ENCODE results near the gene RAB17.

The RAB17 gene

GRCh38 chr2:237575869-237576862 lies 14.4 kb downstream of the RAB17 start:
- DNase-seq = no peak

DNA sequence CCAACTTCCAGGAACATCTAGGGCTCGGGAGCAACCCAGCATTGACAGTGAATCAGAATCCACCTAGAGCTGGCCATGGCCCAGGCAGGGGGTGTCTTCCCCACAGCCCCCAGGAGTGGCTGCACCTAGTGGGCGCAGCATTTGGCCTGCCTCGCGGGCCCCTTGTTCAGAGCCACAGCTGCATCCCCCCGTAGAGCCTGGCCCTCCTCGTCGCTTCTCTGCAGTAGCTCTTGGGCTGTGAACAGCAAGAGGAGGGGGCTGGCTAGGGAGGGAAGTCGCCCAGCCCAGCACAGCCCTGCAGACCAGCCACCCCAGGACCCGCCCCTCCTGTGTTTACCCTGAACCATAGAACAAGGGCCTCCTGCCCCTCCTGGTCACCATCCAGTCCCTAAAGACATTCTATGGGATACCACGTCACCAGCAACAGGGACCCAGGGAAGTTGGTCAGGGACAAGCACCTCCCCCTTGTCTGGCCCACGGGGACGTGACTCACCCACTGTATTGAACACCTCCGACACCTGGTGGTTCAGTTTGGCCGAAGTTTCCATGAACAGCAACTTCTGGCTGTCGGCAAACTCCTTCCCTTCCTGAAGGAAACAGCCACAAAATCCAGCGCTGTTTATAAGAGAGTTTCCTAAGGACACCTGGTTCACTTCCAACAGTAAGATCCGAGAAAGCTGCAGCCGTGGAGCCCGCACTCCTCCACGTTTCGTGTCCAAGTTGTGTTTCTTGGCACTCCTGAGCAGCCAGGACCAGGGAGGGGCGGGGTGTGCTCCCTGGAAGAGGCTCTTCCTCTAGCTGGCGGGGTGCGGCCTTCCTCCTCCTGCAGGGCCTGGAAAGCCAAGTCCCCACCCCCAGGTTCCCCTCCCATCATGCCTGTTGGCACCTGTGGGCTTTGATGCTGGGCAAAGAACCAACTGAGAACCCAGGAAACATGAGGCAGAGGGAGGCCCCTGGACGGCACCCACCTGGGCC lies 15.4 kb downstream of the RAB17 start:
- DNase-seq = no peak

DNA sequence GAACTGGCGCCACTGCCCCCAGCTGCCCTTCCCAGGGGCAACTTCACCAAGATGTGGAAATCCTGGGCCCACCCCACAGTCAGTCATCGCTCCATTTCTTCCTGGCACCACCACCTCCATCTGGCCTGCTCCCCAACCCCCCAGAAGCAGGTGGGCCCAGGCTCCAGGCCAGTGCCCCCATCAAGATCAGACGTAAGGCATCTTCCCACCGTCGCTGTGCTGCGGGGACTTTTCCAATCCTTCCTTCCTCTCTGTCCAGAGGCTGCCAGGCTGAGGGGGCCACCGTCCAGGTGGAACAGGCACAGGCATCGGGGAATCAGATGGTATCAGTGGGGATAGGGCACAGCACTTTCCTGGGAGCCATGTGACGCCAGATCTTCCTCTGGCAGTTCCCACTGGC lies 16.1 kb downstream of the RAB17 start:
- DNase-seq = no peak

GRCh38 chr2:237573721-237574415 lies 16.7 kb downstream of the RAB17 start:
- no peak for DNase-seq

DNA sequence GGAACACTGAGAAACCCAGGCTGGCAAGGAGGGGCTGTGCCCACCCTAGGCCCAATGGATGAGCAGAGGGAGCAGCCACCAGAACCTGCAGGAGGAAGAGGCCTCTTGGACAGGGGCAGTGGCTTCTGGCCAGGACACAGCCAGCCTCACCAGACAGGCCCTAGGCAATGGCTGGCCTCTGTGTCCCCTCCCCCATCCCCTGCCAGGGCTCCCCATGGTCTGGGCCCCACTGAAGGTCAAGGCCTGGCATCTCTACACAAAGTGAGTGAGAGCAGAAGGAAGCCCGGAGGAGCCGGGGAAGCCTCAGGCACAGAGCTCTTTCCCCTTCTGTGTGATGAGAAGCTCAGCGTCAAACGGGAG lies 17.8 kb downstream of the RAB17 start:
- no peak for DNase-seq

DNA sequence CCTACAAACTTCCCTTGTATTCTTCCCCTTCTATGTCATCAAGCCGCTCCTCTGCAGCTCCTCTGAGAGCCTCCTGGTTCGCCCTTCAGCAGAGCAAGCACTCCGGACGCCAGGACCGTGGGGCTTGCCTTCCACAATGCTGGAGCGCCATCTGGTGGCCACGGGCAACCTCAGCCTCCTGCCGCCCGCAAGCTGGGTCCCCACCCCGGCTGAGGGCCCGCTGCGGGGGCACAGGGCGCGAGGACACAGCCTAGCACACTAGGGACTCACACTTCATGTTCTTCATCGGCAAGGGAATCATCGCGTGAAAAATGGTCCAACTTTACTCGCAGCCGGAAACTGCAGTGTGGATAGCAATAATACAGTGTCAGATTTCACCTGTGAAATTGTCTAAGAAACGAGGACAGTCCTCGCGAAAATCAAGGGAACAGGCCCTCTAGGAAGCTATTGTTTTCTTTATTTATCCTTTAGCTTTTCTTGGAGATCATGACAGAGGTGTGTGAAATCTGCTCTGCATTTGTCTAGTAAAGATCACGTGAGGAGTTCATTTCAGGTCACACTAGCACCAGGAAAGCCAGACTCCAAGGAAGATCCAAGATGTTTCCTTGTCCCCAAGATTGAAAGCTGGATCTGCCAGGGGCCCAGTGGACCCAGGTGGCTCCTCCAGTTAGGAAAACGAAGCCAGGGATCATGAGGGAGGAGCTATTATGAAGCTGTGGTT lies 18.4 kb downstream of the RAB17 start:
- peak; percentile 98 for DNase-seq

- no peak for DNase-seq
These were observed 19.0 kb downstream of the RAB17 start for GRCh38 chr2:237571551-237571950.

DNA sequence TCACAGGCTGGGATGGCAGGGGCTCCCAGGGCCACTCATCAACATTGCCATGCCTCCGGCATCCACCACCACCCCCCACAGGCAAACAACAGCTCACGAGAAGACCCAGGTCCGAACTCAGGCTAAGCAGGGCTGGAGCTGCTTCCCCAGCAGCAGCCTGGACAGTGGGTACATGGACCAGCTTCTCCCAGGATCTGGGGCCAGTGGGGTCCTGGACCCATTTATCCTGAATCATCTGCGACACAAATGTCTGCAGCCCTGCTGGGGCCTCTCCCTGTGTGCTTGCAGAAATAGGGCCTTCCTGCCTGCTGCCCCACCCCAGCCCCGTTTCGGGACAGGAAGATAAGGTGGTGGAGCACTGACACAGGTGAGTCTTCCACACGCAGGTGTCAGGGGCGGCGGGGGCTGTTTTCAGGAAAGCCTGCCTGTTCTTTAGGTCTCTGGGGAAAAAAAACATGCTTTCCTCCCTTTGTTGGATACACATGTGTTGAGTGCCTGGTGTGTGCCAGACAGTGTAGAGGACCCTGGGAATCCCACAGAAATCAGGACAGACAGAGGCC lies 19.7 kb downstream of the RAB17 start:
- DNase-seq = no peak

DNA sequence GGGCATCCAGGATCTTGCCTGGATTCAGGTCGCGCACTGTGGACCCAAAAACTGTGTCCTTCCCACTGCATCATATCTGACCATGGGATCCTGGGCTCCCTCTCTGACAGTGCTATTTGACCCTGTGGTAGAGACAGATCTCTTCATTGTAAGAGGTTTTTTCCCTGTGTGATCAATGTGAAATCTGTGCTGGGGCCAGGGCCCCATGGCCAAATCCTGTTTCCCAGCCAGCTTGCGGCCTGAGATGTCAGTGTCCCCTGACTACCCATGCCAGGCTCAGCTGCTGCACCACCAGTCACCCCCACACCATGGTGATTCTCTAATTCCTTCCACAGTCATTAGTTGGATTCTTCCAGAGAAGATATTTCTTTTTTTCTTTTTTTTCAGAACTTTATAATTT lies 20.6 kb downstream of the RAB17 start:
- DNase-seq = no peak

- no peak for DNase-seq
These were observed 21.5 kb downstream of the RAB17 start for GRCh38 chr2:237569041-237569440.

GRCh38 chr2:237568121-237568660 lies 22.3 kb downstream of the RAB17 start:
- no peak for DNase-seq

DNA sequence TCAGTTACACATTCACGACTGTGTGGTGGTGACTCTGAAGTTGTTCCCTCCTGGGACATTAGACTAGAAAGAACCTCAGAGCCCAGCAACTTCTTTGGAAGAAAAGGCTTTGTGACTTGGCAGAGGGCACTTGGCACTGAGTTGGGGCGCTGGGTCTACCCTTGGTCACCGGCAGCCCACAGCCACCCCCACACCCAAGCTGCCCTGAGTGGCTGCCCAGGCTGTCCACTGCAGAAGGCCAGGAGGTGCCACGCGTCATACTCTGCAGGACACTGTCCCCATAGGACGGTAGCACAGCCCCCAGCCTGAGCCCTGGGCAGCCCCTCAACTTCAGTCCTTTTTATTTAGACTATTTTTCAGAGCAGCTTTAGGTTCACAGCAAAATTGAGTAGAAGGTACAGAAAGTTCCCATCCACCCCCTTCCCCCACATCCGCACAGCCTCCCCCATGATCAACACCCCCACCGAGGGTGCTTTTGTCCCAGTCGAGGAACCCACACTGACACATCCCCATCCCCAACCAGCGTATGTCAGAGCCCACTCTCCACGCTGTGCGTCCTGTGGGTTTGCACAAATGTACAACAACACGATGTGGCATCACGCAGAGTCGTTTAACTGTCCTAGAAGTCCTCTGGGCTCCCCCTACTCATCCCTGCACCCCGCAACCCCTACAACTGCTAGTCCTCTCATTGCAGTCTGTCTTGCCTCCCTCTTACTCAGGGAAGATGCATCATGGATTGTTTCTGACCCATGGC lies 23.1 kb downstream of the RAB17 start:
- DNase-seq = no peak

DNA sequence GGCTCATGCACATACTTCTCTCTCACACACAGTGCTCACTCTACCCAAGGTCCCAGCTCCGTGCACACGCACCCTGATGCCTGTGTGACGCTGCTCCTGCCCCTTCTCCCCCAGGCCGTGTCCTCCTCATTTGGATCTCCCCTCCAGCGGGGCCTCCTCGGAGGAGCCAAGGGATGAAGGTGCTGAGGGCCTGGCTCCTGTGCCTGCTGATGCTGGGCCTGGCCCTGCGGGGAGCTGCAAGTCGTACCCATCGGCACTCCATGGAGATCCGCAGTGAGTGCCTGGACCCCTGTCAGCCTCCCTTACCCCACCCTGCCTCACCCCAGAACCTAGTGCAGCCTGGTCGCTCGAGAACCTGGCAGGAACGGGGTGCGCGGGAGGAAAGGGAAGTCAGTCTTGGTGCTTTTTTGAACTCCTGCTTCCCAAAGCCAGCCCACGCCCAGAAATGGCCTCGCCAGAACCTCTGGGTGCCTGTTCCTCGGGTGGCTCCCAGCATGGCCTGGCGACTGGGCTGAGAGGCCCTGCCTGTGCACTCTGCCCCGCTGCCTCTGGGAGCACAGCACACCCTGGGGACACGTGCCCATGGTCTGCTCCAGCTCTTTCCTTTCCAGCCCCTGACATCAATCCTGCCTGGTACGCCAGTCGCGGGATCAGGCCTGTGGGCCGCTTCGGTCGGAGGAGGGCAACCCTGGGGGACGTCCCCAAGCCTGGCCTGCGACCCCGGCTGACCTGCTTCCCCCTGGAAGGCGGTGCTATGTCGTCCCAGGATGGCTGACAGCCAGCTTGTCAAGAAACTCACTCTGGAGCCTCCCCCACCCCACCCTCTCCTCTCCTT lies 23.9 kb downstream of the RAB17 start, which contains the start of gene PRLH:
Gene PRLH, plus strand, starts transcription at position 174 of the 835 bp plus-strand sequence. Its CDS starts 0 bp downstream, at position 174.
- DNase-seq = no peak

DNA sequence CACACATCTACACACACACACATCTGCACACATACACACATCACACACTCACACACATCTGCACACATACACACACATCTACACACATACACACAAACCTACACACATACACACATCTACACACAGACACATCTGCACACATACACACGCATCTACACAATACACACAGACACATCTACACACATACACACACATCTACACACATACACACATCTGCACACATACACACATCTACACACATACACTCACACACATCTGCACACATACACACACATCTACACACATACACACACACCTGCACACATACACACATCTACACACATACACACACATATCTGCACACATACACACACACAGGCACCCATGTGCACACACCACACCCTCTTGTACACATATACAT lies 24.6 kb downstream of the RAB17 start:
- DNase-seq = no peak

- DNase-seq = no peak
These were observed 25.9 kb downstream of the RAB17 start for GRCh38 chr2:237564526-237565131.

DNA sequence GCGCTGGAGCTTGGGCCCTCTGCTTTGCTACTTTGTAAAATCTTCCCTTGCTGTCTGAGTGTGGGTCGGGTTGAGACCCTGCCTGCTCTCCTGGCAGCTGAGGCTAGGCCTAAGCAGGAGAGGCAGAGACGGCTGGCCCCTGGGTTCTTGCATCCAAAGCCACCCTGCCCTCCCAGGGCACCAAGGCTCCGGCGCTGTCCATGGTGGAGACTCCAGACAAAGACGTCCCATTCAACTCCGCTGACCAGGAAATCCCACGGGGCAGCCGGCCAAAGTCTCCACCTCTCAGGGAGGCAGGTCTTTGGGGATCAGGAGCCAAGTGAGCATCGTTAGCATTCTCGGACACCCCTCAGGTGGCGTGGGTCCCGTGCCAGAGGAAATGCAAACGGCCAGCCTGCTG lies 26.7 kb downstream of the RAB17 start:
- no peak for DNase-seq

DNA sequence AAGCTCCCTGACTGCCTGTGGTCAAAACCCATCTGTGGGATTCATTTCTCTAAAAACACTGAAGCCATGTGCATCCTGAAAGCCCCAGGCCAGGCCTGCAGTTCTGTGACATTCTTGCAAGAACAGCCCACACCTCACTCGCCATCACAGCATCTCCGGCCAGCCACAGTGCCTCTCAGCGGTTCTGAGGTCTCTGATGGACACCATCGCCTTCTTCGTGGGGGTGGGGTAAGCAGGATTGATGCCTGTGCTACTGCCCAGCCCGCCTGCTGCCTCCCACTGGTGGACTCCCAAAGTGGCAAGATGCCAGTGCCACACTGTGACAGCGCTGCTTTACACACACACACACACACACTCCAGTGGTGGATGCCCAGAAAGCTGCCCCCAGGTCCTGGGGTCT lies 29.3 kb downstream of the RAB17 start:
- no peak for DNase-seq

- DNase-seq = peak; percentile 60
These were observed 31.4 kb downstream of the RAB17 start for GRCh38 chr2:237558961-237559641.

DNA sequence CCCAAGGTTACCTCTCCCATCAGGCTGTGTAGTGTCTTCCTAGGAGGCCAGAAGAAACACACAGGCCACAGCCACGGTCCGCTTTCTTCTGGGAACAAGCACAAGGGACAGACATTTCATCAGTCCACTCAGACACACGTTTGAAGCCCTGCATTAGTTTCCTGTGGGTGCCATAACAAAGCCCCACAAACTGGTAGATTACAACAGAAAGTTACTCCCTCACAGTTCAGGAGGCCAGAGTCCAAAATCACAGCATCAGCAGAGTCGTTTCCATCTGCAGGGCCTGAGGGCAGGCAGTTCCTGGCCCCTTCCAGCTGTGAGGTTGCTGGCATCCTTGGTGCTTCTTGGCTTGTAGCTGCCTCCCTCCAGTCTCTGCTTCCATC lies 32.9 kb downstream of the RAB17 start:
- no peak for DNase-seq
